Adrenal gland (tissue), 5 donors: ENCODE results near the gene MTIF2.

Source experiments
- CTCF ChIP-seq, 6 experiments: fragments of 450-650 bp in 4 of 6; fragments of 200-600 bp in 2 of 6; sonication (generic) in 1 of 6; IDR thresholded peaks; 1 replicate in 5 of 6; 2 replicates in 1 of 6; pipeline versions ENCODE4 v1.5.1 to v1.8.0; 2016 to 2021; ENCODE audit warnings: antibody characterized with exemption in 6 of 6, mild to moderate bottlenecking in 2 of 6, moderate library complexity in 1 of 6
- POLR2A ChIP-seq, 2 donors: fragments of 450-650 bp; IDR thresholded peaks; one replicate each; pipeline ENCODE4 v1.6.1; 2017; ENCODE audit warnings: antibody characterized with exemption in 2 of 2, mild to moderate bottlenecking in 2 of 2, moderate library complexity in 1 of 2
- donor health status: DM: no; HTN: no; CAD: no.

- TF ChIP-seq CTCF (IDR thresholded peaks at IDR 0.05) (no peak), POLR2A (IDR thresholded peaks at IDR 0.05) (no peak)
Observed at GRCh38 chr2:55296393-55296792, 27.4 kb upstream of the MTIF2 start.
